Measurements from ENCODE around the gene C1QL4.

DNA sequence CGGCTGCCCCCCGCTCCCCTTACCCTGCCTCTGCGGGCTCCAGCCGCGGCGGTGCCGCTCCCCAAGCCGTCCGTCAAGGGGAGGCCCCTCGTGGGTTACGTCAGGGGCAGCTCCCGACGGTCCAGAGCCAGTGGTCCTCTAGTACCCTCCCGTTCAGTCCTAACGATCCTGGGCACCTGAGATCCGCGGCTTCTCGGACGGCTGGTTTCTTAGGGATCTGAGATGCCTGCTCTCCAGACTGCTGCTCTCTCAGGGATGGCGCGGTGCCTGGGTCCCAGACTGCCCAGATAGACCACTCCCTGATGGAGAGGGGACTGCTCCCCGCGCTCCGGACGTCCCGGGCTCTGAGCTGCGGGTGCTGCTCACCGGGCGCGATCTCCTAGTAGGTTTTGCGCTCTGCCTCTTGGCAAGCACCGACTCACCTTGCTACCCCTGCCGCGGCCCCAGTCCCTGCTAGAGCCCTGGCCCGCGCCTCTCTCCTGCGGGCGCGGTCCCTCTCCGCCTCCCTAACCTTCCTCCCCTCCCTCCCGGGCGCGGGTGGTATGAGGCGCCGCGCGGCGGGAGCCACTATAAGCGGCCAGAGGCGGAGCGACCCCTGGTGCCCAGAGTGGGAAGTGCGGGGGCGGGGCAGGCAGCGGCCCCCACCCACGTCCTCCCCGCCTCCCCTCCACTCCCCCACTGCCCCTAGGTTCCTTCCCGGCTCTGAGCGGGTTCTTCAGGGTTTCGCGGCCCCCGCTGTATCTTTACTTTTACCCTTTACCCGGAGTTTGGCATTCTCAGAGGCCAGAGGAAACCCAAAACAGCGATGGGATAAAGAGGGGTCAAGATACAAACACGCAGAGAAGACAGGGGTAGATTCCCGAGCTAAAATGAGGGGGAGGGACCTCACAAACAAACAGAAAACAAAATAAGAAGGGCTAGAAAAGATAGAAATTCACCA lies at the start of gene C1QL4:
- TF ChIP-seq, protein P1, sequence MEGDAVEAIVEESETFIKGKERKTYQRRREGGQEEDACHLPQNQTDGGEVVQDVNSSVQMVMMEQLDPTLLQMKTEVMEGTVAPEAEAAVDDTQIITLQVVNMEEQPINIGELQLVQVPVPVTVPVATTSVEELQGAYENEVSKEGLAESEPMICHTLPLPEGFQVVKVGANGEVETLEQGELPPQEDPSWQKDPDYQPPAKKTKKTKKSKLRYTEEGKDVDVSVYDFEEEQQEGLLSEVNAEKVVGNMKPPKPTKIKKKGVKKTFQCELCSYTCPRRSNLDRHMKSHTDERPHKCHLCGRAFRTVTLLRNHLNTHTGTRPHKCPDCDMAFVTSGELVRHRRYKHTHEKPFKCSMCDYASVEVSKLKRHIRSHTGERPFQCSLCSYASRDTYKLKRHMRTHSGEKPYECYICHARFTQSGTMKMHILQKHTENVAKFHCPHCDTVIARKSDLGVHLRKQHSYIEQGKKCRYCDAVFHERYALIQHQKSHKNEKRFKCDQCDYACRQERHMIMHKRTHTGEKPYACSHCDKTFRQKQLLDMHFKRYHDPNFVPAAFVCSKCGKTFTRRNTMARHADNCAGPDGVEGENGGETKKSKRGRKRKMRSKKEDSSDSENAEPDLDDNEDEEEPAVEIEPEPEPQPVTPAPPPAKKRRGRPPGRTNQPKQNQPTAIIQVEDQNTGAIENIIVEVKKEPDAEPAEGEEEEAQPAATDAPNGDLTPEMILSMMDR (IDR thresholded peaks at IDR 0.05): peak; percentile 78 to 95 (median 86)
- TF ChIP-seq POLR2A (IDR thresholded peaks at IDR 0.05): no peak

All from uterus (tissue), 2 donors.